Fibroblast of peridontal ligament (primary cell): ENCODE measurements around the gene CCDC92.
A peak's percentile ranks its signal among the peaks of the same experiment; 100 is the strongest.

ENCODE experiments used
- DNase-seq: peaks from one replicate; pipeline ENCODE4 v3.0.0-alpha.2; 2010; ENCODE audit errors: extremely low read depth

The CCDC92 gene

DNA sequence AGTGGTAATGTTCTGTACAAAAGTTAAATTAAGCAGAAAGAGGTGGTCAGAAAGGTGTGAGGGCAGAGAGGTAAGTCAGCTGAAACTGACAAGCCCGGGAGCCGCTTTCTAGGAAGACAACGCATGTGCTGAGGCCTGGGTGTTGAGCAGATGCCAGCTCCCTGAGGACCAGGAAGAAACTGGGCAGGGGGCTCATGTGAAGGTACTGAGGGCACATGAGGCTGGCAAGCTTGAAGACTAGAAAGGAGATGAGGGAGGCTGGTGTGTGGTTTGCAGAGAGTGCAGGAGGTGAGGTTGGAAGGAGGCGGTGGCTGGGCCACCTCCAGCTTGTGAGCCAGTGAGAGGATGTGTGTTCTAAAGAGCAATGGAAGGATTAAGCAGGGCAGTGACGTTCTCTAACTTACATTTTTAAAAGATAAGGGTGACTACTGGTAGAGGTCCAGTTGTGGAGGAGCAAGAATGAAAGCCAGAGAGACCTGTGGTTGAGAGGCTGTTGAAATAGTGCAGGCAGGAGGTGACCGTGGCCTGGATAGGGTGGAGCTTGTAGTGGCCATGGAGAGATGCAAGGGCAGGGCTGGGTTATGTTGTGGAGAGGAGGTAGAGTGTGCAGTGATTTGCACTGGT is 29.5 kb upstream of the CCDC92 start:
- no peak for DNase-seq

DNA sequence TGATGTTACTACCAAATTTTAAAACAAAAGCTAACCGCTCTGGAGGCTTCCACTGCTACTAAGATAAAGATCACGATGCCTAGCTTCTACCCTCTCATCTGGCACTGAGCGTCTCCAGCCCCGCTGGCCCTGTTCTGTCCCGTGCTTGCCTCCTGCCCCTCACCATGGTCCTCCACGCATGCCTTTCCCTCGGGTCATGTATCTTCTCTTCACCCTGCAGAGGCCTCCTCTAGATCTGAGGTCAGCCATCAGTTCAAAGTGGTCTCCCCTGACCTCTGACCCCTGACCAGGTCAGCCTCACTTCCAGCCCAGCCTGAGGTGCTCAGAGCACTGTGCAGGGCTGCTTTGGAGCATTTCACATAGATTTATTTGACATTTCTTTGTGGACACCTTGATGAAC is 28.7 kb upstream of the CCDC92 start:
- DNase-seq, result no peak

DNA sequence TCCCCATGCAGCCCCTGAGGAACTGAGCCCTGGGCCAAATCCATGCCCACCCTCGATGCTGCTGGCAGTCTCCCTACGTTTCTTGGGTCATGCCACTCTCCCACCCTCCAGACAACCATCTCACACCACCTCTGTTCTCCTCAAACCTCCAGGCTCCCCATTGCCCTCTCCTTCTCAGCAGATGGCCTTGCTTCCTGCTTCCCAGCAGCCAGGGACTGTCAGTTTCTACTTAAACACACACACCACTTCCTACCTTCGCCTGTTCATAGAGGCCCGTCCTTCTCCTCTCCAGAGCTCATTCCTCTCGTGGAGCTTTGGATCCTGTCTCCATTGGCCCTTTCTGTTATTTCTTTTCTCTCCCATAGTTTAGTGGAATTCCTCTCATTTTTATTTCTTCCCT is 27.5 kb upstream of the CCDC92 start:
- no peak for DNase-seq

GRCh38 chr12:123998991-123999359 is 26.3 kb upstream of the CCDC92 start:
- peak; percentile 60 for DNase-seq

- DNase-seq, result no peak
Observed at GRCh38 chr12:123998344-123998990, 25.8 kb upstream of the CCDC92 start.

DNA sequence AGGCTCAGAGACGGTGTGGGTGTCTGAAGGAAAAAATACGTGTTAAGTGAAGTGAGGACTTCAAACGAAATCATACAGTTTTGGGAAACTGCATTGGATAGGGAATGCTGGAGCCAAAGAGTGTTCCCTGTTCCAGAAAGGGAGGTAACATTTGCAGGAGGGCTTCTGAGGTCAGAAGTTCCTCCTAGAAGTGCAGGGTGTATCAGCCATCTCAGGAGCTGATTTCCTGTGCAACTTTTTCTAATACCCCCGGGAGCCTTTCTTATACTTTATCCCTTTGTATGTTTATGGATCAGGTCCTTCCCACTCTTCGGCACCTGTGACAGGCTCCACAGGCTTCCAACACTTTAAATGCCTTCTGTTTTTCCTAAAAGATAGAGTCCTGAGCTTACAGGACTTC is 25.3 kb upstream of the CCDC92 start:
- no peak for DNase-seq

DNA sequence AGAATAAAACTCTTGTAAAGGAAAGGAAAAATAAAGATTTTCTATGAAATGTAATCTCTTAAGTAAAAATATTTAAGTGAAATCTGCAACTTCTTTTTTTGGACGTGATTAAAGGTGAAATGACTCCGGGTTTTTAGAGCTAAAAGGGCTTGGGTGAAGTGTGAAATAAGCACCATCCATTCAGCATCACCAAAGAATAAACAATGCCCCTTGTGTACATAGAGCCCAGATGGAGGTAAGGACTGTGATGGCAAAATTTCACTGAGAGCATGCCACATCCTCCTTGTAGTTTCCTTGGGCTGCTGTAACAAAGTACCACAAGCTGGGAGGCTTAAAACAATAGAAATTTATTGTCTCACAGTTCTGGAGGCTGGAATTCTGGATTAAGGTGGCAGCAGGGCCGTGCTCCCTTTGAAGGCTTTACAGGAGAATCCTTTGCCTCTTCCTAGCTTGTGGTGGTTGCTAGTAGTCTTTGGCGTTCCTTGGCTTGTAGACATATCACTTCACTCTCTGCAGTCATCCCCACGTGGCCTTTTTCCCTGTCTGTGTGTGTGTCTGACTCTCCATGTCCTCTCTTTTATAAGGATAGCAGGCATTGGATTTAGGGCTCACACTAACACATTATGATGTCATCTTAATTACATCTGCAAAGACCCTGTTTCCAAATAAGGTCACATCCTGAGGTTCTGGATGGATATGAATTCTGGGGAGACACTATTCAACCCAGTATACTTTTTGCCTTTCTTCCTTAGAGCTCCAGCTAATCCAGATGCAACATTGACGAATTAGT is 24.6 kb upstream of the CCDC92 start:
- no peak for DNase-seq

GRCh38 chr12:123996581-123996980 is 23.9 kb upstream of the CCDC92 start:
- no peak for DNase-seq

- DNase-seq, result peak; percentile 51
Observed at GRCh38 chr12:123995023-123995748, 22.6 kb upstream of the CCDC92 start.

GRCh38 chr12:123992118-123992825 is 19.6 kb upstream of the CCDC92 start:
- no peak for DNase-seq

DNA sequence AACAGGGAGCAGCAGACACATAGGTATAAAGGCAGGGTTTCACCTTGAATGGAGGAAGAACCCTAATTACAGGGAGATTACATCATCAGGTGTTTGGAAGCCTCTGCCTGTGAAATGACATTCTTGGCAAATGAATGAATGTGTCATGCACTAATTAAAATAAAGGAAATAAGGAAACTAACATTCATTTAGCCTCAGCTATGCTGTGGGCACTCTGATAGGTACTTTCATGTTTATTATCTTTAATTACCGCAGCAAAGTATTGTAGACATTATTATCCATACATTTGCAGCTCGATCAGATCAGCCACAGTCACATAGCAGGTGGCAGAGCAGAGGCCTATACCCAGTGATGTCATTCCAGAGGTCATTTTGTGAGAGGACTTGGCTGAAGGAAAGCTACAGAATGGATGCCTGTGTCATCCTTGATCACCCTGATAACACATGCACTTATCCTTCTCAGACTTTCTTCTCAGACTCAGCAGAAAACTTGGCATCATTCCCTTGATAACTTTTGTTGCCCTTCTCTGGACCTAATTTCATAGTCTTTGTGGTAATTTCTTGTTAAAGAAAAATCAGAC is 18.8 kb upstream of the CCDC92 start:
- DNase-seq, result no peak

- DNase-seq, result peak; percentile 79
Observed at GRCh38 chr12:123990511-123990910, 17.9 kb upstream of the CCDC92 start.

GRCh38 chr12:123989753-123990152 is 17.1 kb upstream of the CCDC92 start:
- no peak for DNase-seq

DNA sequence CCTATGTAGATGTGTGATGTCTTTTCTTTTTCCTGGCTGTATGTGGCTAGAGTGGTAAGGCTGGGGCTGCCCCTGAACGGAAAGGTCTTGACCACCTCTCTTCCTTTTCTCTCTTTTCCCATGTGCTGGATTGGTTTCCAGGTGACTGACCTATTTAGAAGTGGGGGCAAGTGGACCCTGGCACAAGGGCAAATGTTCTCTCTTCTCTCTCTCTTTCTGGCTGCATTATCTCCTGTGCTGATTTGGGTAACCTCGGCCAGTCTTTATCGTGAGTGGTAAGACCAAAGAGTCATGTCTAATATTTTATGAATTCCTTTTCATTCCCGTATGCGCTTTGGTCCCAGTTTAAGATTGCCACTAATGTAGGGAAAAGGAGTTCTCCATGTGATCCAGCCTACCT is 16.5 kb upstream of the CCDC92 start:
- DNase-seq, result no peak

- no peak for DNase-seq
Observed at GRCh38 chr12:123987022-123987421, 14.4 kb upstream of the CCDC92 start.

DNA sequence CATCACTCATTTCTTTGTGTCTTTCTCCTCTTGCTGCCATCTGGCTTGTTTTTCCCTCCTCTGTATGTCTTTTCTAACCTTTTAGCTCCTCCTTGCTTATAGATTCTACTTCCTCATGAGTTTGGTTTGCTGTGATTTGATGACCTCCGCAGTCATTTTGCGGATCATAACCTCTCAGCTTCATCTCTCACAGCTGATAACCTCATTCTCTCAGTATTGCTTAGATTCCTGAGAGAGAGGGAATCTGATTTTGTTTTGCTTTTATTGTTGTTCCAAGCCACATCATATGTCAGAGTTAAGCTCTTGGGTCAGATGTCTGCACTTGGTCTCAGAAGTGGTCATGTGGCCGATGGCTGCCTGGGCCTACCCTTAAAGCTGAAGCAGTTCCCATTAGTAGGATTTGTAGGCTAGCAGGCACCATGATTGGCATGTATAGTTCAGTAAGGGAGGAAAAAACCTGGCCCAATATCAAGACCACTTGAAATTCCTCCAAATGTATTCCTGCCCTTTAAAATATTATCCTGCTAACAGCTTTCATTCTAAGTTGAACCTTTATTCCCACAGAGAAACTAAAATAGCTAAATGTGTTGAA is 13.8 kb upstream of the CCDC92 start:
- peak; percentile 42 for DNase-seq

- no peak for DNase-seq
Observed at GRCh38 chr12:123984903-123985302, 12.3 kb upstream of the CCDC92 start.

GRCh38 chr12:123983822-123984485 is 11.3 kb upstream of the CCDC92 start:
- DNase-seq, result peak; percentile 86

- no peak for DNase-seq
Observed at GRCh38 chr12:123982269-123982668, 9.6 kb upstream of the CCDC92 start.

- no peak for DNase-seq
Observed at GRCh38 chr12:123979566-123979965, 6.9 kb upstream of the CCDC92 start.
